Ishikawa (cell line): Measurements from ENCODE around the gene AGAP1.

ENCODE experiments used
- CEBPB ChIP-seq: IDR thresholded peaks from 2 replicates; pipeline ENCODE4 v1.6.1; 2012
- EGR1 ChIP-seq: IDR thresholded peaks from 2 replicates; pipeline ENCODE4 v1.6.1; 2012
- EP300 ChIP-seq: IDR thresholded peaks from 2 replicates; pipeline ENCODE4 v1.6.1; 2012; ENCODE audit warnings: borderline replicate concordance
- FOXM1 ChIP-seq: IDR thresholded peaks from 2 replicates; pipeline ENCODE4 v1.6.1; 2012; ENCODE audit warnings: low read depth, borderline replicate concordance
- NFIC ChIP-seq: IDR thresholded peaks from 2 replicates; pipeline ENCODE4 v1.6.1; 2012
- RAD21 ChIP-seq: IDR thresholded peaks from 2 replicates; pipeline ENCODE4 v1.6.1; 2012; ENCODE audit warnings: low read depth
- TAF1 ChIP-seq: IDR thresholded peaks from 2 replicates; pipeline ENCODE4 v1.6.1; 2012; ENCODE audit warnings: low read depth, mild to moderate bottlenecking
- TCF12 ChIP-seq: IDR thresholded peaks from 2 replicates; pipeline ENCODE4 v1.6.1; 2012; ENCODE audit warnings: low read depth
- TEAD4 ChIP-seq: IDR thresholded peaks from 2 replicates; pipeline ENCODE4 v1.6.1; 2012
- USF1 ChIP-seq: IDR thresholded peaks from 2 replicates; pipeline ENCODE4 v1.6.1; 2012
- ZBTB7A ChIP-seq: IDR thresholded peaks from 2 replicates; pipeline ENCODE4 v1.6.1; 2012; ENCODE audit warnings: low read depth
- TF ChIP-seq, protein P1 (sequence below): IDR thresholded peaks from 2 replicates; pipeline ENCODE4 v1.6.1; 2012; ENCODE audit warnings: low read depth, mild to moderate bottlenecking
- TF ChIP-seq, protein P2 (sequence below): IDR thresholded peaks from 2 replicates; pipeline ENCODE4 v1.6.1; 2012

The AGAP1 gene

GRCh38 chr2:235745597-235745996 is 251.8 kb downstream of the AGAP1 start:
- TF ChIP-seq CEBPB (no peak), EP300 (no peak), TCF12 (no peak), EGR1 (no peak), FOXM1 (no peak), RAD21 (no peak), USF1 (no peak)

GRCh38 chr2:235746257-235746934 is 252.6 kb downstream of the AGAP1 start:
- TF ChIP-seq RAD21 (peak; percentile 89), USF1 (no peak)
- TF ChIP-seq, protein P1, sequence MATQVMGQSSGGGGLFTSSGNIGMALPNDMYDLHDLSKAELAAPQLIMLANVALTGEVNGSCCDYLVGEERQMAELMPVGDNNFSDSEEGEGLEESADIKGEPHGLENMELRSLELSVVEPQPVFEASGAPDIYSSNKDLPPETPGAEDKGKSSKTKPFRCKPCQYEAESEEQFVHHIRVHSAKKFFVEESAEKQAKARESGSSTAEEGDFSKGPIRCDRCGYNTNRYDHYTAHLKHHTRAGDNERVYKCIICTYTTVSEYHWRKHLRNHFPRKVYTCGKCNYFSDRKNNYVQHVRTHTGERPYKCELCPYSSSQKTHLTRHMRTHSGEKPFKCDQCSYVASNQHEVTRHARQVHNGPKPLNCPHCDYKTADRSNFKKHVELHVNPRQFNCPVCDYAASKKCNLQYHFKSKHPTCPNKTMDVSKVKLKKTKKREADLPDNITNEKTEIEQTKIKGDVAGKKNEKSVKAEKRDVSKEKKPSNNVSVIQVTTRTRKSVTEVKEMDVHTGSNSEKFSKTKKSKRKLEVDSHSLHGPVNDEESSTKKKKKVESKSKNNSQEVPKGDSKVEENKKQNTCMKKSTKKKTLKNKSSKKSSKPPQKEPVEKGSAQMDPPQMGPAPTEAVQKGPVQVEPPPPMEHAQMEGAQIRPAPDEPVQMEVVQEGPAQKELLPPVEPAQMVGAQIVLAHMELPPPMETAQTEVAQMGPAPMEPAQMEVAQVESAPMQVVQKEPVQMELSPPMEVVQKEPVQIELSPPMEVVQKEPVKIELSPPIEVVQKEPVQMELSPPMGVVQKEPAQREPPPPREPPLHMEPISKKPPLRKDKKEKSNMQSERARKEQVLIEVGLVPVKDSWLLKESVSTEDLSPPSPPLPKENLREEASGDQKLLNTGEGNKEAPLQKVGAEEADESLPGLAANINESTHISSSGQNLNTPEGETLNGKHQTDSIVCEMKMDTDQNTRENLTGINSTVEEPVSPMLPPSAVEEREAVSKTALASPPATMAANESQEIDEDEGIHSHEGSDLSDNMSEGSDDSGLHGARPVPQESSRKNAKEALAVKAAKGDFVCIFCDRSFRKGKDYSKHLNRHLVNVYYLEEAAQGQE: no peak

GRCh38 chr2:235747001-235747785 is 253.3 kb downstream of the AGAP1 start:
- TF ChIP-seq TEAD4: no peak
- TF ChIP-seq, protein P2, sequence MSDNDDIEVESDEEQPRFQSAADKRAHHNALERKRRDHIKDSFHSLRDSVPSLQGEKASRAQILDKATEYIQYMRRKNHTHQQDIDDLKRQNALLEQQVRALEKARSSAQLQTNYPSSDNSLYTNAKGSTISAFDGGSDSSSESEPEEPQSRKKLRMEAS: peak; percentile 81; the same call in 1 of the 2 replicates
- TF ChIP-seq EP300: no peak

- peak; percentile 85 for TF ChIP-seq TCF12
- TF ChIP-seq, protein P1: no peak
- peak; percentile 77 for TF ChIP-seq FOXM1
- TF ChIP-seq TAF1: 0 out of 2 replicates have a peak, but pooled peaks have one; percentile 18
- TF ChIP-seq, protein P2: peak; percentile 30; the same call in 1 of the 2 replicates
- TF ChIP-seq RAD21: no peak
- TF ChIP-seq CEBPB: peak; percentile 73; the same call in 1 of the 2 replicates
- TF ChIP-seq EP300: peak; percentile 87
- TF ChIP-seq NFIC: peak; percentile 94
- peak; percentile 78 for TF ChIP-seq TEAD4
Measured at GRCh38 chr2:235747786-235748091, 253.9 kb downstream of the AGAP1 start.

- TF ChIP-seq USF1: peak; percentile 42; the same call in 1 of the 2 replicates
- TF ChIP-seq EP300: peak; percentile 40; the same call in 1 of the 2 replicates
- TF ChIP-seq TAF1: no peak
- TF ChIP-seq CEBPB: no peak
- TF ChIP-seq TCF12: peak; percentile 59
- no peak for TF ChIP-seq ZBTB7A
- TF ChIP-seq EGR1: no peak
- peak; percentile 78 for TF ChIP-seq TEAD4
- no peak for TF ChIP-seq FOXM1
- TF ChIP-seq, protein P2: peak; percentile 81
- peak; percentile 61; the same call in 1 of the 2 replicates for TF ChIP-seq NFIC
- TF ChIP-seq, protein P1: no peak
Measured at GRCh38 chr2:235749121-235749770, 255.4 kb downstream of the AGAP1 start.
